K562 (cell line): ENCODE measurements around the gene SRSF1. TPM values are rescaled to one million over a fixed set of nuclear protein-coding genes. Genes with fewer than 3 reads are reported as not detected.

ENCODE experiments used
- CBX5 ChIP-seq: IDR thresholded peaks from 2 replicates; pipeline ENCODE4 v1.6.1; 2014; ENCODE audit warnings: low read depth, borderline replicate concordance
- COPS2 ChIP-seq: fragments of 450-650 bp; conservative IDR thresholded peaks from 2 replicates; pipeline ENCODE4 v1.6.1; 2016; ENCODE audit warnings: mild to moderate bottlenecking, moderate library complexity
- GABPB2 ChIP-seq: fragments of 250-450 bp; sonication (Bioruptor Pico); conservative IDR thresholded peaks from 2 replicates; pipeline ENCODE4 v1.5.1; 2021; ENCODE audit warnings: mild to moderate bottlenecking
- HMGN3 ChIP-seq: IDR thresholded peaks from 2 replicates; pipeline ENCODE4 v1.6.1; 2011; ENCODE audit warnings: borderline replicate concordance, low read depth, mild to moderate bottlenecking, mixed read lengths, low read length; ENCODE audit not compliant: insufficient read length; ENCODE audit errors: extremely low read depth
- NBN ChIP-seq: fragments of 450-650 bp; IDR thresholded peaks from 2 replicates; pipeline ENCODE4 v1.6.1; 2016; ENCODE audit warnings: low read depth, mild to moderate bottlenecking
- NEUROD1 ChIP-seq: fragments of 150-350 bp; IDR thresholded peaks from 2 replicates; pipeline ENCODE4 v1.6.1; 2014; ENCODE audit warnings: borderline replicate concordance, low read length, low read depth; ENCODE audit not compliant: partially characterized antibody
- PHB2 ChIP-seq: fragments of 450-650 bp; IDR thresholded peaks from 2 replicates; pipeline ENCODE4 v1.6.1; 2017; ENCODE audit warnings: low read depth
- PHF8 ChIP-seq: fragments of 200-600 bp; sonication (generic); IDR thresholded peaks from 2 replicates; pipeline ENCODE4 v1.6.1; 2012; ENCODE audit warnings: mixed run types, mild to moderate bottlenecking, inconsistent platforms, low read length, moderate library complexity, borderline replicate concordance
- POLR2AphosphoS5 ChIP-seq: IDR thresholded peaks from 2 replicates; pipeline ENCODE4 v1.6.1; 2011; ENCODE audit warnings: mild to moderate bottlenecking, low read depth, low read length, moderate library complexity; ENCODE audit not compliant: control insufficient read depth, insufficient read depth
- RBBP5 ChIP-seq: fragments of 200-600 bp; sonication (generic); IDR thresholded peaks from 2 replicates; pipeline ENCODE4 v1.6.1; 2012; ENCODE audit warnings: borderline replicate concordance, mild to moderate bottlenecking, low read length, control low read depth, inconsistent platforms; ENCODE audit not compliant: insufficient read depth, poor library complexity, severe bottlenecking
- SIN3A ChIP-seq, 2 experiments: fragments of 150-350 bp in 1 of 2; IDR thresholded peaks; 2 replicates each; pipeline ENCODE4 v1.6.1; 2011 to 2016; ENCODE audit warnings: borderline replicate concordance in 2 of 2, low read depth in 2 of 2, low read length in 2 of 2, mild to moderate bottlenecking in 2 of 2, moderate library complexity in 2 of 2; ENCODE audit not compliant: control insufficient read depth in 1 of 2
- SMARCB1 ChIP-seq: IDR thresholded peaks from 2 replicates; pipeline ENCODE4 v1.6.1; 2011; ENCODE audit warnings: improper control_type of control experiment, low read depth; ENCODE audit not compliant: insufficient read length
- SNRNP70 ChIP-seq: fragments of 200-400 bp; formaldehyde crosslinking; optimal IDR thresholded peaks from 2 replicates; pipeline ENCODE3; 2017; ENCODE audit warnings: low read depth, low read length
- SRSF1 ChIP-seq: fragments of 200-400 bp; formaldehyde crosslinking; IDR thresholded peaks from 2 replicates; pipeline ENCODE4 v1.6.1; 2017; ENCODE audit warnings: mild to moderate bottlenecking, low read depth, low read length, moderate library complexity
- TAL1 ChIP-seq: fragments of 450-650 bp; IDR thresholded peaks from 2 replicates; pipeline ENCODE4 v1.6.1; 2016; ENCODE audit warnings: mild to moderate bottlenecking
- TGIF2 ChIP-seq: sonication (generic); formaldehyde crosslinking; IDR thresholded peaks from 2 replicates; pipeline ENCODE4 v1.8.1; 2022; ENCODE audit warnings: mild to moderate bottlenecking, missing genetic modification reagents, moderate library complexity
- ZNF146 ChIP-seq: IDR thresholded peaks from one replicate; pipeline ENCODE4 v1.6.1; 2018; ENCODE audit warnings: missing compliant biosample characterization; ENCODE audit not compliant: unreplicated experiment
- ZNF280B ChIP-seq: fragments of 250-450 bp; sonication (Bioruptor Pico); IDR thresholded peaks from 2 replicates; pipeline ENCODE4 v1.5.1; 2021; ENCODE audit warnings: mild to moderate bottlenecking
- ZNF408 ChIP-seq: fragments of 250-450 bp; sonication (Bioruptor Pico); IDR thresholded peaks from 2 replicates; pipeline ENCODE4 v1.4.0; 2020; ENCODE audit warnings: low read depth, mild to moderate bottlenecking, moderate library complexity
- polyA plus RNA-seq, 8 experiments: library from polyadenylated mRNA; depleted of rRNA in 4 of 8; stranded (reverse) in 5 of 8; unstranded in 3 of 8; fragments of >200 nt; fragmentation: Nextera tagmentation in 2 of 8; fragmentation: Illumina TruSeq in 1 of 8; extraction: Ambion mirVana in 2 of 8; extraction: Trizol in 1 of 8; gene quantifications; 2 replicates each; pipeline versions ENCODE4 v1.2.1 to v1.2.3, GENCODE V29; 2011 to 2014; ENCODE audit warnings: inconsistent platforms in 1 of 8, missing spikeins in 1 of 8
- total RNA-seq, 7 experiments: library from RNA; depleted of rRNA in 6 of 7; stranded (reverse); fragments of >200 nt in 6 of 7; fragmentation: Illumina TruSeq in 2 of 7; extraction: Trizol in 2 of 7; gene quantifications; 2 replicates each; pipeline versions ENCODE4 v1.2.1 to v1.2.3, GENCODE V29; 2011 to 2021; ENCODE audit warnings: low replicate concordance in 1 of 7
- TF ChIP-seq, protein P1 (sequence below): fragments of 250-450 bp; sonication (Bioruptor Pico); IDR thresholded peaks from 2 replicates; pipeline ENCODE4 v1.4.0; 2020; ENCODE audit warnings: borderline replicate concordance
- TF ChIP-seq, protein P2 (sequence below): sonication (generic); formaldehyde crosslinking; IDR thresholded peaks from 2 replicates; pipeline ENCODE4 v1.8.1; 2023; ENCODE audit warnings: mild to moderate bottlenecking, missing genetic modification reagents

The SRSF1 gene
- total and polyA plus RNA-seq, 9 of the 15 experiments (the other 6 are each of a cell fraction or from before 2014, with no cell fraction given) = 77.8 to 559 (median 442) TPM

DNA sequence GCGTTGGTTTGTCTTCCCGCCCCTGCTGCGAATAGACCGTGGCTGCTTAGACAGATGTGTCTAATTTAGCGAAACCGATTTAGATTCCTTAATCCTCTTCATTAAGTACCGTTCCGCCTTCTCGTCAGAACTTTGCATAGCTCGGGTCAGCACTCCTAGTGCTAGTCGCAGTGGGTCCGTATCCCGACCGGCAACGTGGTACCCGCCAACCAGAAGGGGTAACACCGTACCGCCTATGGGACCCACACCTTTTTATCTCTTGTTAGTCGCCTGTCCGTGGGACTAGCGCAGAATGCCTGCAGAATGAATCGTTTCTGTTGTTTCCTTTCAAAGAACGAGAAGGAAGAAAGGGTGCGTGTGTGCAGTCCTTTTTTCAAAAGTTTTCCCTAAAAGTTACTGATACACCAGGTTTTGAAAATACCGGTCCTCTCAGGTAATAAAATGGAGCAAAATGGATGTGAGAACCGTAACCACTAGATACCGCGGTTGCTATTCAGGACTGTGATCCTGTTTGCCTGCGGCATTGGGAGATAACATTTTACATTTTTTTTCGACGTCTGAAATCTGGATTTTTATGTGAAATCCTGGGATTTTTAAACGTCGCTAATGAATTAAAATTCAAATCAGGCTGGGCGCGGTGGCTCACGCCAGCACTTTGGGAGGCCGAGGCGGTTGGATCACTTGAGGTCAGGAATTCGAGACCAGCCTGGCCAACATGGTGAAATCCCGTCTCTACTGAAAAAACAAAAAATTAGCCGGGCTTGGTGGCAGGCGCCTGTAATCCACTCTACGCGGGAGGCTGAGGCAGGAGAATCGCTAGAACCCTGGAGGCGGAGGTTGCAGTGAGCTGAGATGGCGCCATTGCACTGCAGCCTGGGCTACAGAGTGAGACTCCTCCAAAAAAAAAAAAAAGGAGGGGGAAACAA, 998 bp upstream of the SRSF1 start (continued):
- TF ChIP-seq, protein P1, sequence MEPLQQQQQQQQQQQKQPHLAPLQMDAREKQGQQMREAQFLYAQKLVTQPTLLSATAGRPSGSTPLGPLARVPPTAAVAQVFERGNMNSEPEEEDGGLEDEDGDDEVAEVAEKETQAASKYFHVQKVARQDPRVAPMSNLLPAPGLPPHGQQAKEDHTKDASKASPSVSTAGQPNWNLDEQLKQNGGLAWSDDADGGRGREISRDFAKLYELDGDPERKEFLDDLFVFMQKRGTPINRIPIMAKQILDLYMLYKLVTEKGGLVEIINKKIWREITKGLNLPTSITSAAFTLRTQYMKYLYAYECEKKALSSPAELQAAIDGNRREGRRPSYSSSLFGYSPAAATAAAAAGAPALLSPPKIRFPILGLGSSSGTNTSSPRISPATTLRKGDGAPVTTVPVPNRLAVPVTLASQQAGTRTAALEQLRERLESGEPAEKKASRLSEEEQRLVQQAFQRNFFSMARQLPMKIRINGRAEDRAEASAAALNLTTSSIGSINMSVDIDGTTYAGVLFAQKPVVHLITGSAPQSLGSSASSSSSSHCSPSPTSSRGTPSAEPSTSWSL = no peak
- TF ChIP-seq NEUROD1 (no peak), SNRNP70 (no peak), NBN (no peak), HMGN3 (no peak), TAL1 (peak; percentile 4; the same call in 1 of the 2 replicates), ZNF408 (CRISPR knock-in tag) (peak; percentile 37; the same call in 1 of the 2 replicates), SRSF1 (no peak), ZNF280B (no peak), ZNF146 (CRISPR knock-in tag) (no peak), RBBP5 (no peak), SMARCB1 (no peak), PHF8 (peak; percentile 1; the same call in 1 of the 2 replicates), CBX5 (no peak), SIN3A (IDR thresholded peaks at IDR 0.05; ENCODE audit: borderline replicate concordance in 2 of 2, control insufficient read depth in 1 of 2, low read depth in 2 of 2, low read length in 2 of 2) (0 out of 4 replicates have a peak, but pooled peaks of 1 of the 2 experiments have one; percentile 18), PHB2 (no peak), POLR2AphosphoS5 (0 out of 2 replicates have a peak, but pooled peaks have one; percentile 34), GABPB2 (CRISPR knock-in tag) (no peak), COPS2 (no peak), TGIF2 (CRISPR knock-in tag) (no peak)
- TF ChIP-seq, protein P2, sequence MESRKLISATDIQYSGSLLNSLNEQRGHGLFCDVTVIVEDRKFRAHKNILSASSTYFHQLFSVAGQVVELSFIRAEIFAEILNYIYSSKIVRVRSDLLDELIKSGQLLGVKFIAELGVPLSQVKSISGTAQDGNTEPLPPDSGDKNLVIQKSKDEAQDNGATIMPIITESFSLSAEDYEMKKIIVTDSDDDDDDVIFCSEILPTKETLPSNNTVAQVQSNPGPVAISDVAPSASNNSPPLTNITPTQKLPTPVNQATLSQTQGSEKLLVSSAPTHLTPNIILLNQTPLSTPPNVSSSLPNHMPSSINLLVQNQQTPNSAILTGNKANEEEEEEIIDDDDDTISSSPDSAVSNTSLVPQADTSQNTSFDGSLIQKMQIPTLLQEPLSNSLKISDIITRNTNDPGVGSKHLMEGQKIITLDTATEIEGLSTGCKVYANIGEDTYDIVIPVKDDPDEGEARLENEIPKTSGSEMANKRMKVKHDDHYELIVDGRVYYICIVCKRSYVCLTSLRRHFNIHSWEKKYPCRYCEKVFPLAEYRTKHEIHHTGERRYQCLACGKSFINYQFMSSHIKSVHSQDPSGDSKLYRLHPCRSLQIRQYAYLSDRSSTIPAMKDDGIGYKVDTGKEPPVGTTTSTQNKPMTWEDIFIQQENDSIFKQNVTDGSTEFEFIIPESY (CRISPR knock-in tag) = peak; percentile 99
